Measurements from ENCODE around the gene DEPDC7. TPM values are rescaled to one million over a fixed set of nuclear protein-coding genes. Genes with fewer than 3 reads are reported as not detected.
"Not testable (repeated sequence)": the region's sequence is repeated elsewhere in the genome, so short reads cannot be mapped to it uniquely, and the experiment has no call there.

Gene DEPDC7
- total RNA-seq = 21.3 and 21.5 TPM in 2 replicates
- 12.1 and 12.5 TPM in 2 replicates for polyA plus RNA-seq

DNA sequence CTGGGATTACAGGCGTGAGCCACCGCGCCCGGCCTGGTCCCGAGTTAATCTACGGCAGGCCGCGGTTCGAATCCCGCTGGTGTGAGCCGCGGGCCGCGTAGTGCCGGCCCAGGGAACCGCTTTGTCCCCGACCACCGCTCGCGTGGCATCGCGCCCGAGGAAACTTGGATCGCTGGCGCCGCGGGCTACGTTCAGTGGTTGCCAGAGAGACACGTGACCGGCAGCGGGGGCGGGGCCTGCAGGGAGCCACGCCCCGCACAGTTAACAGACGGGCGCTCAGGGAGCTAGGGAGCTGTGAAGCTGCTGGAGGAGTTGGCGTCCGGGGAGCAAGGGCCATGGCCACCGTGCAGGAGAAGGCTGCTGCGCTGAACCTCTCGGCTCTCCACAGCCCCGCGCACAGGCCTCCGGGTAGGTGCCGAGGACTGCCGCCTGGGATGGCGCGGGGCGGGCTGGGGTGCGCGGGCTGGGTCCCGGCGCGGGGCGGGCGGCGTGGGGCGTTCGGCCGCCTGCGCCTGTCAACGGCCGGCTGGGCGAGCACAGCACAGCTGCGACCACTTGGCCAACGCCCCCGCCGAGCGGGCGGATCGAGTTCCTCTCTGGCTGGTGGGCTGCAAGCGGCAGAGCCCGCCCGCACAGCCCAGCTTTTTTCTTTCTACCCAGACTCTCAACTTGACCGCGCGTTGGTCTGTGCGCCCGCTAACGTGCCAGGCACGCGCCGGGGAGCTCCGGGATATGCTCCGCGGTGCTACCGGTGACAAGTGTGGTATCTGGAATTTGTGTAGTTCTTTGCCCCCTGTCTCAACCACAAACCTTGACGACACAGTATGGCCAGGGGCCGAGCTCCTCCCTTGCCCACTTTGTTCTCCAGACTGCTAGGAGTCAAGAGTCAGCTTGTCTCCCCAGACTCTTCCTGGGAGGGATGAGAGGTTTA, at the start of gene DEPDC7:
TSS of gene DEPDC7 (plus strand) at position 258 of the 931 bp plus-strand sequence. CDS start at position 336, 78 bp downstream.
- H3K4me1 ChIP-seq (ENCODE audit: insufficient read depth) = peaks cover 4% of the 10 kb centered on the region
- no peaks in the 10 kb centered on the region for H4K20me1 ChIP-seq (ENCODE audit: insufficient read depth, poor library complexity, severe bottlenecking)
- H3K4me2 ChIP-seq = peak within 1 kb of the TSS; percentile 81
- H3K27me3 ChIP-seq = no peaks in the 10 kb centered on the region
- no peaks in the 10 kb centered on the region for H3K9me3 ChIP-seq (ENCODE audit: low read depth)
- H3K36me3 ChIP-seq (replicated peaks; ENCODE audit: insufficient read depth, low read depth) = no peaks in the 10 kb centered on the region
- H3K27ac ChIP-seq = peak within 1 kb of the TSS; percentile 75
- peak within 1 kb of the TSS; percentile 89 for H2AFZ ChIP-seq
- TF ChIP-seq EZH2 (IDR thresholded peaks at IDR 0.05; ENCODE audit: borderline replicate concordance) (no peak), EZH2phosphoT487 (IDR thresholded peaks at IDR 0.05; ENCODE audit: low read depth, severe bottlenecking, unreplicated experiment) (no peak)
- TF ChIP-seq, protein P1, sequence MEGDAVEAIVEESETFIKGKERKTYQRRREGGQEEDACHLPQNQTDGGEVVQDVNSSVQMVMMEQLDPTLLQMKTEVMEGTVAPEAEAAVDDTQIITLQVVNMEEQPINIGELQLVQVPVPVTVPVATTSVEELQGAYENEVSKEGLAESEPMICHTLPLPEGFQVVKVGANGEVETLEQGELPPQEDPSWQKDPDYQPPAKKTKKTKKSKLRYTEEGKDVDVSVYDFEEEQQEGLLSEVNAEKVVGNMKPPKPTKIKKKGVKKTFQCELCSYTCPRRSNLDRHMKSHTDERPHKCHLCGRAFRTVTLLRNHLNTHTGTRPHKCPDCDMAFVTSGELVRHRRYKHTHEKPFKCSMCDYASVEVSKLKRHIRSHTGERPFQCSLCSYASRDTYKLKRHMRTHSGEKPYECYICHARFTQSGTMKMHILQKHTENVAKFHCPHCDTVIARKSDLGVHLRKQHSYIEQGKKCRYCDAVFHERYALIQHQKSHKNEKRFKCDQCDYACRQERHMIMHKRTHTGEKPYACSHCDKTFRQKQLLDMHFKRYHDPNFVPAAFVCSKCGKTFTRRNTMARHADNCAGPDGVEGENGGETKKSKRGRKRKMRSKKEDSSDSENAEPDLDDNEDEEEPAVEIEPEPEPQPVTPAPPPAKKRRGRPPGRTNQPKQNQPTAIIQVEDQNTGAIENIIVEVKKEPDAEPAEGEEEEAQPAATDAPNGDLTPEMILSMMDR (IDR thresholded peaks at IDR 0.05; ENCODE audit: poor library complexity) = no peak
- peak within 1 kb of the TSS; percentile 61 for H3K4me3 ChIP-seq
- WGBS (ENCODE audit: low lambda C conversion rate, missing lambda C conversion rate) = 11% methylated on average over 55 of the region's 89 CpGs
- DNase-seq (ENCODE audit: low spot score) = peak; percentile 93
- peaks cover 13% of the 10 kb centered on the region for H3K79me2 ChIP-seq
- H3K9me2 ChIP-seq (replicated peaks; ENCODE audit: insufficient read depth) = no peaks in the 10 kb centered on the region

DNA sequence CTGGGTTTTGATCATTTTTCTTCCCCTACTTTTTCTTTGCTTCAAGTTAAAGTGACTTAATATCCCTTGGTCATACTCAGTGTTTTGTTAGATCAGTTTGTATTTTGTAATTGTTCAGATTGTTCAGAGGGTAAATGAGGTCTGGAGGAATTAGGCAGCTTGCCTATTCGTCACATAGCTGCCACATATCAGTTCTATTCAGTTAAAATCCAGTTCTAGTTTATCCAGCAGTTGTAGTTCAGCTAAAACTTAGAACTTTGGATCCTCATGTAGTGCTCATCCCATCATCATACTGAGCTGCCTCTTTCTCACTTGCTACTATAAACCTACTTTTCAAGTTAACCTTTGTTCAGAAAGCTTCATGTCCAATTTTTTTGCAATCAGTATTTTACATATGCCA, 47.1 kb upstream of the DEPDC7 start:
- Histone ChIP-seq H3K4me1 (ENCODE audit: insufficient read depth) (no peaks in the 10 kb centered on the region), H3K9me3 (ENCODE audit: low read depth) (no peaks in the 10 kb centered on the region), H3K4me2 (no peak overlapping the region), H3K4me3 (no peak overlapping the region), H3K27ac (no peak overlapping the region), H3K27me3 (no peaks in the 10 kb centered on the region), H3K79me2 (no peaks in the 10 kb centered on the region), H4K20me1 (ENCODE audit: insufficient read depth, poor library complexity, severe bottlenecking) (no peaks in the 10 kb centered on the region), H3K9me2 (replicated peaks; ENCODE audit: insufficient read depth) (no peaks in the 10 kb centered on the region), H2AFZ (no peak overlapping the region), H3K36me3 (replicated peaks; ENCODE audit: insufficient read depth, low read depth) (no peaks in the 10 kb centered on the region)
- TF ChIP-seq, protein P1 (IDR thresholded peaks at IDR 0.05; ENCODE audit: poor library complexity) = no peak
- TF ChIP-seq EZH2phosphoT487 (IDR thresholded peaks at IDR 0.05; ENCODE audit: low read depth, severe bottlenecking, unreplicated experiment) (no peak), EZH2 (IDR thresholded peaks at IDR 0.05; ENCODE audit: borderline replicate concordance) (no peak)
- no peak for DNase-seq (ENCODE audit: low spot score)
- 84% methylated on average over 1 of the region's 1 CpG for WGBS (ENCODE audit: low lambda C conversion rate, missing lambda C conversion rate)

DNA sequence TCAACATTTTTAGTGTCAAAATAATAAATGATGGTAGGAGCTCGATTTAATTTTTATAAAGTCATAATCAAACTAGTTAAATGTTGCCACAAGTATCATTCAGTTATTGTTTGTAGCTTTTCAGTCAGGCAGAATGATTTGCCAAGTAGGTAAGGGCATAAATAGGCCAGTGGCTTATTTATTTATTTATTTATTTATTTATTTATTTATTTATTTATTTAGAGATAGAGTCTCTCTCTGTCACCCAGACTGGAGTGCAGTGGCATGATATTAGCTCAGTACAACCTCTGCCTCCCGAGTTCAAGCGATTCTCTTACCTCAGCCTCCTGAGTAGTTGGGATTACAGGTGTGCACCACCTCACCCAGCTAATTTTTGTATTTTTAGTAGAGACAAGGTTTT, 43.4 kb upstream of the DEPDC7 start:
- not testable (repeated sequence) for H3K79me2 ChIP-seq; H3K27me3 ChIP-seq; H3K9me2 ChIP-seq (replicated peaks; ENCODE audit: insufficient read depth); H3K9me3 ChIP-seq (ENCODE audit: low read depth); H3K4me1 ChIP-seq (ENCODE audit: insufficient read depth); H3K36me3 ChIP-seq (replicated peaks; ENCODE audit: insufficient read depth, low read depth); H3K4me3 ChIP-seq; H3K27ac ChIP-seq; H2AFZ ChIP-seq; H3K4me2 ChIP-seq; H4K20me1 ChIP-seq (ENCODE audit: insufficient read depth, poor library complexity, severe bottlenecking); DNase-seq (ENCODE audit: low spot score)
- 100% methylated on average over 3 of the region's 3 CpGs for WGBS (ENCODE audit: low lambda C conversion rate, missing lambda C conversion rate)

DNA sequence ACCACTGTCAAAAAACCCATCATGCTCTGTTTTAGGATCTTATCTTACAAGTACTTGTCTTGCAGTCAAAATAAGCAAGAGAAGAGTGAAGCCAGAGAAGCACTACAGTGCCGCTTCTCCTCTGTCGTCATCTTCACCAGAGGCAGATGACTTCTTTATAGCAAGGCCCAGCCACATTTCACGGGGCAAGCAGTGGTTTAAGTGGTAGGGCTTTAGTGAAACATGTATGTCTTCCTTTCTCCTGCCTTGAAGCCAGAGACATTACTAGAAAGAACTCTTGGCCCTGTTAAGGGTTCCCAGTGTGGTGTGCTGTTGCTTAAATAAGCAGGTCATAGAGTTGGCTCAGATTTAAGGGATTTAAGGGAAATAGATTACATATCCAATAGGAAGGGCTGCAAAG, 42.9 kb upstream of the DEPDC7 start:
- Histone ChIP-seq H3K4me1 (ENCODE audit: insufficient read depth) (no peaks in the 10 kb centered on the region), H2AFZ (no peak overlapping the region), H3K27ac (no peak overlapping the region), H3K36me3 (replicated peaks; ENCODE audit: insufficient read depth, low read depth) (no peaks in the 10 kb centered on the region), H4K20me1 (ENCODE audit: insufficient read depth, poor library complexity, severe bottlenecking) (no peaks in the 10 kb centered on the region), H3K4me3 (no peak overlapping the region), H3K79me2 (no peaks in the 10 kb centered on the region), H3K9me3 (ENCODE audit: low read depth) (no peaks in the 10 kb centered on the region), H3K4me2 (no peak overlapping the region), H3K9me2 (replicated peaks; ENCODE audit: insufficient read depth) (no peaks in the 10 kb centered on the region), H3K27me3 (no peaks in the 10 kb centered on the region)
- no peak for DNase-seq (ENCODE audit: low spot score)
- TF ChIP-seq, protein P1 (IDR thresholded peaks at IDR 0.05; ENCODE audit: poor library complexity) = no peak
- TF ChIP-seq EZH2 (IDR thresholded peaks at IDR 0.05; ENCODE audit: borderline replicate concordance) (no peak), EZH2phosphoT487 (IDR thresholded peaks at IDR 0.05; ENCODE audit: low read depth, severe bottlenecking, unreplicated experiment) (no peak)
- WGBS (ENCODE audit: low lambda C conversion rate, missing lambda C conversion rate) = 82% methylated on average over 3 of the region's 3 CpGs
